Epithelial cell of proximal tubule (primary cell): ENCODE data around the gene MPP2. TPM values are rescaled to one million over a fixed set of nuclear protein-coding genes. Genes with fewer than 3 reads are reported as not detected.
"Not testable (repeated sequence)": the region's sequence is repeated elsewhere in the genome, so short reads cannot be mapped to it uniquely, and the experiment has no call there.

Source experiments
- DNase-seq: peaks from one replicate; pipeline ENCODE4 v3.0.0-alpha.2; 2011; ENCODE audit warnings: low read depth
- H3K4me3 ChIP-seq: 2 replicates; pipeline ENCODE4 v1.5.1; 2011; ENCODE audit warnings: low read depth, mild to moderate bottlenecking, low read length
- CTCF ChIP-seq: conservative IDR thresholded peaks from 2 replicates; pipeline ENCODE4 v1.5.1; 2012; ENCODE audit warnings: low read depth, mild to moderate bottlenecking, low read length
- total RNA-seq: library from RNA; depleted of rRNA; stranded (reverse); fragments of >200 nt; gene quantifications from 2 replicates; pipeline ENCODE4 v1.2.3, GENCODE V29; 2015

Gene MPP2
- total RNA-seq, 1 donor from 2014 or later: 14.1 TPM

GRCh38 chr17:43845766-43846165 lies 61.6 kb downstream of the MPP2 start:
- peak; percentile 23 for DNase-seq
- no peak overlapping the region for H3K4me3 ChIP-seq
- no peak for TF ChIP-seq CTCF

GRCh38 chr17:43844241-43844640 lies 63.1 kb downstream of the MPP2 start:
- DNase-seq: no peak
- H3K4me3 ChIP-seq: no peak overlapping the region
- no peak for TF ChIP-seq CTCF

DNA sequence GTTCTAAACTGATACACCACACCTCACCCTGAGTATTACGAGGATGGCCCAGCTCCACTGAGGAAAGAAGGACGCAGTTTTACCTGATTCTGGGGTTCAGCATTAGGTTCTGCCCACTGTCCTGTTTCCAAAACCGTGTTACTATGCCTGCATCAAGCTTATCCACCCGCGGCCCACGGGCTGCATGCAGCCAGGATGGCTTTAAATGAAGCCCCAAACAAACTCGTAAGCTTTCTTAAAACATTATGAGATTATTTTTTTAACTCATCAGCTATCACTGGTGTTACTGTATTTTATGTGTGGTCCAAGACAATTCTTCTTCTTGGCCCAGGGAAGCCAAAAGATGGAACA lies 64.4 kb downstream of the MPP2 start:
- DNase-seq: no peak
- TF ChIP-seq CTCF: no peak
- H3K4me3 ChIP-seq: no peak overlapping the region

DNA sequence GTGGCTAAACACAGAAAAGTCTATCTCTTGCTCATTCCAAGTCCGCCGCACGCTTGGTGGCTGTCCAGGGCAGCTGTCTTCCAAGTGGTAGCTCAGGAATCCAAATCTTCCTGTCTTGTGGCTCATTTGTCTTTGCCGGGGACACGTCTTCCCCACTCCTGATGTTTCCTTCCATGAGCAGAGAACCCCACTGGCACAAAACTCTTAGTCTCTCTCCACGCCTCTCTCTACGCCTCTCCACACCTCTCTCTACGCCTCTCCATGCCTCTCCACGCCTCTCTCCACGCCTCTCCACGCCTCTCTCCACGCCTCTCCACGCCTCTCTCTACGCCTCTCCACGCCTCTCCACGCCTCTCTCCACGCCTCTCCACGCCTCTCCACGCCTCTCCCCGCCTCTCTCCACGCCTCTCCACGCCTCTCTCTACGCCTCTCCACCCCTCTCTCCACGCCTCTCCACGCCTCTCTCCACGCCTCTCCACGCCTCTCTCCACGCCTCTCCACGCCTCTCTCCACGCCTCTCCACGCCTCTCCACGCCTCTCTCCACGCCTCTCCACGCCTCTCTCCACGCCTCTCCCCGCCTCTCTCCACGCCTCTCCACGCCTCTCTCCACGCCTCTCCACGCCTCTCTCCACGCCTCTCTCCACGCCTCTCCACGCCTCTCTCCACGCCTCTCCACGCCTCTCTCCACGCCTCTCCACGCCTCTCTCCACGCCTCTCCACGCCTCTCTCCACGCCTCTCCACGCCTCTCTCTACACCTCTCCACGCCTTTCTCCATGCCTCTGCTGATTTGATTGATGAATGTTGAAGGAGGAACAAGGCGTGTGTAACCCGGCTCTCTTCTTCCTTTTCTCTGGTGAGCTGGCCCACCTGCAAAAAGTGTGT lies 65.0 kb downstream of the MPP2 start:
- not testable (repeated sequence) for H3K4me3 ChIP-seq, DNase-seq

- H3K4me3 ChIP-seq: no peak overlapping the region
- TF ChIP-seq CTCF: no peak
- DNase-seq: no peak
Observed at GRCh38 chr17:43841282-43841681, 66.1 kb downstream of the MPP2 start.

DNA sequence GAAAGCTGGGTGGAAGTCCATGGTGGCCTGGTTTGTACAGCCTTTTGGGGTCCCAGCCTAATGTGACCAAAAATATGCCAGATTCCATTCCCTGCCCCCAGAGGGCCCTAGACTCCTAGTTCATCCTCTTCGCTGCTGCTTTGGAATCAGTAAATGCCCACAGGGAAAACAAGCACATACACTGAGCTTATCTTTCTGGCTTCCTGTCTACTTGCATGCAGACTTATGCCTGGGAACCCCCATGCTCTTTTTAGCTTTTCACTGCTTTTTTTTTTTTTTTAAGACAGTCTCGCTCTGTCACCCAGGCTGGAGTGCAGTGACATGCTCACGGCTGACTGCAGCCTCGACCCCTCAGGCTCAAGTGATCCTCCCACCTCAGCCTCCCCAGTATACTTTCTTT lies 66.5 kb downstream of the MPP2 start:
- peak; percentile 28 for TF ChIP-seq CTCF
- DNase-seq: no peak

DNA sequence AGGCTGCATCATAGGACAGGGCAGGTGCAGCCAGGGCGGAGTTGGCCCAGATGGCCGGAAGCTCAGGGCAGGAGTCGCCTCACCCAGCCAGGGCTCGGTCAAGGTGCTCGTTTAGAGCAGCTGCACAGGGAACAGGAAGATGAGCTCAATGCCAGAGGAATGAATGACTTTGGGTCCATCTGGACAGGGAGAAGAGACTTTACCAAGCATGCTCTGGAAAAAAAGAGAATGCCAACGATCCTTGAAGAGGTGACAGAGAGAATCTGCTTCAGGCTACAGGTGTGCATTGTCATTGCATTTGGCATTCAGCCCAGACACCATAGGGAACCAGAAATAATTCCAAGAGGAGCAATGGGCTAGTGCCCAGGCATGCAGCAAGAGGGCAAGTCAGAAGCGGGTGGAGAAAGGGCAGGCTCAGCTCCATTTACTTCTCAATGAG lies 67.6 kb downstream of the MPP2 start:
- no peak overlapping the region for H3K4me3 ChIP-seq
- TF ChIP-seq CTCF: no peak
- DNase-seq: no peak

More for the DNA sequence above, 66.5 kb downstream of the MPP2 start:
- no peak overlapping the region for H3K4me3 ChIP-seq
